Thoracic aorta (tissue), 2 donors: ENCODE measurements around the gene FN1. TPM values are rescaled to one million over a fixed set of nuclear protein-coding genes. Genes with fewer than 3 reads are reported as not detected.
A peak's percentile ranks its signal among the peaks of the same experiment; 100 is the strongest.

Experiments
- ATAC-seq: fragments of 150-250 bp; one replicate; pipeline ENCODE4 v1.8.0; 2017; ENCODE audit warnings: low read depth; ENCODE audit not compliant: insufficient number of reproducible peaks, low FRiP score
- DNase-seq: peaks from one replicate; pipeline ENCODE4 v3.0.0-alpha.2; 2020; ENCODE audit warnings: low spot score
- H3K27ac ChIP-seq, 2 donors: fragments of 200-600 bp; sonication (generic); 1 replicate in 1 of 2; 2 replicates in 1 of 2; pipeline ENCODE4 v1.5.1; 2016; ENCODE audit warnings: mild to moderate bottlenecking in 2 of 2, moderate library complexity in 2 of 2
- H3K27me3 ChIP-seq: fragments of 200-600 bp; sonication (generic); replicated peaks from 2 replicates; pipeline ENCODE4 v1.6.0; 2016; ENCODE audit warnings: mild to moderate bottlenecking; ENCODE audit not compliant: insufficient read depth
- H3K36me3 ChIP-seq: fragments of 200-600 bp; sonication (generic); one replicate; pipeline ENCODE4 v1.5.1; 2016
- H3K4me1 ChIP-seq, 2 donors: fragments of 200-600 bp; sonication (generic); 1 replicate in 1 of 2; 2 replicates in 1 of 2; pipeline versions ENCODE4 v1.5.1 to v1.6.0; 2016; ENCODE audit warnings: low read depth in 2 of 2, mild to moderate bottlenecking in 1 of 2; ENCODE audit not compliant: control insufficient read depth in 1 of 2
- H3K4me3 ChIP-seq: fragments of 200-600 bp; sonication (generic); 2 replicates; pipeline ENCODE4 v1.5.1; 2016; ENCODE audit warnings: mild to moderate bottlenecking
- H3K9me3 ChIP-seq: fragments of 200-600 bp; sonication (generic); 2 replicates; pipeline ENCODE4 v1.5.1; 2016
- total RNA-seq, 2 donors: library from RNA; depleted of rRNA; stranded (reverse); fragments of >200 nt; gene quantifications; one replicate each; pipeline versions ENCODE4 v1.1.0 to v1.2.3, GENCODE V29; 2016
- TF ChIP-seq, protein P1 (sequence below): fragments of 200-600 bp; sonication (generic); IDR thresholded peaks from one replicate; pipeline ENCODE4 v1.5.1; 2019; ENCODE audit warnings: antibody characterized with exemption

The FN1 gene
- total RNA-seq, 2 donors from 2014 or later, result 6,415 to 8,882 TPM

DNA sequence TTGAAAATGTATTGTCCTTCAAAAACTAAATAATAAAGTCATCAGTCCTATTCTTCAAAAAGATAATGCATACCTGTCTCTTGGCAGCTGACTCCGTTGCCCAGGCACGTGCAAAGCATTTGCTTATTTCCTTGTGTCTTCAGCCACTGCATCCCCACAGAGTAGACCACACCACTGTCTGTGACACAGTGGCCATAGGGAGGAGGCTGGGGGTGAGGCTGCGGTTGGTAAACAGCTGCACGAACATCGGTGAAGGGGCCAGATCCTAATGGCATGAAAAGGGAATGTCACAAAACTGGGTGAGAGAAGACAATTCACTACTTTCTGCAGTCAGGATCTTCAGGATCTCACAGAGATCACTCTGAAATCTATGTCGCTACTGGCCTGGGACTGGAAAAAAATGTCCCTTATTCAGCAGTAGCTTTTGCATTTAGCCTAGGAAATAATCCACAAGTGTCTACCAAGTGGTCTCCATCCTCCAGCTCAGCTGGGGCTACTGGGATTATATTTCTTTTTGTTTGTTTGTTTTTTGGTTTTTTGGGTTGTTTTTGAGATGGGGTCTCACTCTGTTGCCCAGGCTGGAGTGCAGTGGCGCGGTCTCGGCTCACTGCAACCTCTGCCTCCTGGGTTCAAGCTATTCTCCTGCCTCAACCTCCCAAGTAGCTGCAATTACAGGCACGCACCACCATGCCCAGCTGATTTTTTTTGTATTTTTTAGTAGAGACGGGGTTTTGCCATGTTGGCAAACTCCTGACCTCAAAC is 10.7 kb downstream of the FN1 start:
- Histone ChIP-seq H3K4me3 (no peak overlapping the region), H3K36me3 (peaks cover 60% of the 10 kb centered on the region), H3K27ac (no peak overlapping the region), H3K9me3 (no peaks in the 10 kb centered on the region), H3K4me1 (peaks cover 30 to 73% of the 10 kb centered on the region in 2 donors), H3K27me3 (no peaks in the 10 kb centered on the region)
- no peak for ATAC-seq
- TF ChIP-seq, protein P1, sequence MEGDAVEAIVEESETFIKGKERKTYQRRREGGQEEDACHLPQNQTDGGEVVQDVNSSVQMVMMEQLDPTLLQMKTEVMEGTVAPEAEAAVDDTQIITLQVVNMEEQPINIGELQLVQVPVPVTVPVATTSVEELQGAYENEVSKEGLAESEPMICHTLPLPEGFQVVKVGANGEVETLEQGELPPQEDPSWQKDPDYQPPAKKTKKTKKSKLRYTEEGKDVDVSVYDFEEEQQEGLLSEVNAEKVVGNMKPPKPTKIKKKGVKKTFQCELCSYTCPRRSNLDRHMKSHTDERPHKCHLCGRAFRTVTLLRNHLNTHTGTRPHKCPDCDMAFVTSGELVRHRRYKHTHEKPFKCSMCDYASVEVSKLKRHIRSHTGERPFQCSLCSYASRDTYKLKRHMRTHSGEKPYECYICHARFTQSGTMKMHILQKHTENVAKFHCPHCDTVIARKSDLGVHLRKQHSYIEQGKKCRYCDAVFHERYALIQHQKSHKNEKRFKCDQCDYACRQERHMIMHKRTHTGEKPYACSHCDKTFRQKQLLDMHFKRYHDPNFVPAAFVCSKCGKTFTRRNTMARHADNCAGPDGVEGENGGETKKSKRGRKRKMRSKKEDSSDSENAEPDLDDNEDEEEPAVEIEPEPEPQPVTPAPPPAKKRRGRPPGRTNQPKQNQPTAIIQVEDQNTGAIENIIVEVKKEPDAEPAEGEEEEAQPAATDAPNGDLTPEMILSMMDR, result no peak
- no peak for DNase-seq

DNA sequence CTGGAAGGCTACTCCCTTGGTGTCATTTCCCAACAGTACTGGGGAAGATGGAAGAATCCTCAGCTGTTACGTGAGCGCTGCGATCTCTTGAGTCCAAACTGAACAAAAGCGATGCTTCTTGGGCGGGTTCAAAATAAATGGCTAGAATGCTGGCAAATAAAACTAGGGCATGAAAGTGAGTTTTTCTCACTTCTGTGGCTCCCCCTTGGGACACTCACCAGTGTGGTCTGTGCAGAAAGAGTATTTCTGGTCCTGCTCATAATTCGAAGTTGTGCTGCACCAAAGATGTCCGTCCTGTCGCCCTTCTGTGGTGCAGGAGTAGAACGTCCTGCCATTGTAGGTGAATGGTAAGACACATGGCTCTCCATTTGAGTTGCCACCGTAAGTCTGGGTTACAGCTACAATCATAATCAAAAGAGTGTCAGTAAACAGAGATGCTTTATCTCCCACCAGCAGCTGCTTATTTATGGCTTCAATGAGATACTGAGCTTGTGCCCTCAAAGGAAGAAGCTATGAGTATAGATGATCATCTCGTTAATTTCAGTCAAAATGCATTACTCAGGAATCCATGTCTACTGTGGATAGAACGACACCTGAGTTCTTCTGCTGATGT is 11.8 kb downstream of the FN1 start:
- no peak for ATAC-seq
- peak overlapping the region; percentile 19 to 46 for H3K27ac ChIP-seq

DNA sequence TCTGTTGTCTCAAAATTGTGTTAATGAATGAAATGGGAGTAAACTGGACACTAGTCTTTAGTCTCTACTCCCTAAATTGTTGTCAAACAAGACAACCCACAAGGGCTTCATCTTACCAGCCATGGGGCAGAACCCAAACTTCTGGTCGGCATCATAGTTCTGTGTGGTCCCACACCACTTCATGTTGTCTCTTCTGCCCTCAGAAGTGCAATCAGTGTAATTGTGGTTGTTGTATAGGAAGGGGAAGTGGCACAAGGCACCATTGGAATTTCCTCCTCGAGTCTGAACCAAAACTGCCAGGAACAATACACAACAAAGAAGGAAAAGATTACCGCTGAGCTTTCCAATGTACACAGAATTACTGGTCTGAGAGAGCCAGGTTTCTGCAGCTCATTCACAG is 12.6 kb downstream of the FN1 start:
- DNase-seq (no peak), ATAC-seq (no peak)
- H3K27me3 ChIP-seq, result no peaks in the 10 kb centered on the region
- H3K4me3 ChIP-seq, result no peak overlapping the region
- no peaks in the 10 kb centered on the region for H3K9me3 ChIP-seq
- peaks cover 68% of the 10 kb centered on the region for H3K36me3 ChIP-seq
- TF ChIP-seq, protein P1, result no peak
- H3K27ac ChIP-seq, result peak overlapping the region; percentile 46 to 51
- H3K4me1 ChIP-seq, result peaks cover 33 to 71% of the 10 kb centered on the region in 2 donors

More for the DNA sequence above, 11.8 kb downstream of the FN1 start:
- H3K9me3 ChIP-seq, result no peaks in the 10 kb centered on the region
- H3K4me3 ChIP-seq, result peak overlapping the region; percentile 3
- peaks cover 30 to 70% of the 10 kb centered on the region in 2 donors for H3K4me1 ChIP-seq
- no peaks in the 10 kb centered on the region for H3K27me3 ChIP-seq
- peaks cover 64% of the 10 kb centered on the region for H3K36me3 ChIP-seq
- no peak for DNase-seq
- TF ChIP-seq, protein P1, result no peak

DNA sequence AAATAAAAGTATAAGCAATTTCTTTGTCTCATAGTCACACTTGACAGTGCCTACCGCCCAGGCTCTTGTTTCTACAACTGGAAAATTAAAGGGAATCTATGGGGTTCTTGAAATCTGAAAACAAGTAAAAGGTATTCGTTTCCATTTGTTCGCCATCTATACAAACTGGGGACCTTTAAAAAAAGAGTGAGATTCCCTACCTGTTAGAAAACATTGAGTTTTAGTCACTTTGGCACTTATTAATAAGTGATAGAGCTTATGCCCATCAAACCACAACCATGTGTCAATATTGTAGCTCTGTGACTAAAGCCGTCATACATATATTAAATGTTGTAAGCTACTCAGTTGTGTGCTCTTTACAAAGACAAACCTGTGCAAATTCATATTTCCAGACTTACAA is 13.2 kb downstream of the FN1 start:
- Histone ChIP-seq H3K27ac (peak overlapping the region in 1 of 2 donors; percentile 19), H3K9me3 (no peaks in the 10 kb centered on the region), H3K27me3 (no peaks in the 10 kb centered on the region), H3K4me1 (peaks cover 36 to 73% of the 10 kb centered on the region in 2 donors), H3K36me3 (peaks cover 68% of the 10 kb centered on the region), H3K4me3 (no peak overlapping the region)
- DNase-seq, result no peak
- TF ChIP-seq, protein P1, result no peak
- no peak for ATAC-seq

DNA sequence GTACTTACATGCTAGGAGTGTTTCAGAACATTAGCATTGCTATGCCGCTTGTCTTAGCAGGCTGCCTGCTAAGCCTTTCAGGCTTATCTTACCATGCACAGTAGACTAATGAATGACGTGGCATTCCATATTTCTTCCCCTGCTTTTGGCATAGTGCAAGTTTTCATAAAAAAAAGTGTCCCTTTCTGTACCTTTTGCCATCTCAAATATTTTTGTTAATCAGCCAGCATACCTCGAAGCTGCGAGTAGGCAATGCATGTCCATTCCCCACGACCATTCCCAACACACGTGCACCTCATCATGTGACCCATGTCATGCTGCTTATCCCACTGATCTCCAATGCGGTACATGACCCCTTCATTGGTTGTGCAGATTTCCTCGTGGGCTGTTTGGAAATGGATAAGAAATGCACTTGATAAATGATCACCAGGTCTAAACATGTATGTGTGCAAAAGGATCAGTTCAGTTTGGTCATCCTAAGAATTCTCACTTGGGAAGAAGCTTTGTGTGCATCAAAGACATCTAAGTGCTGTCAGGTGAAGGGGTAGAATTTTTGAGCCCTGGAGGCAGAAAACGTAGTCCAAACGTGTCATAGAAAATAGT is 13.9 kb downstream of the FN1 start:
- Histone ChIP-seq H3K27me3 (no peaks in the 10 kb centered on the region), H3K27ac (peak overlapping the region; percentile 15 to 41), H3K36me3 (peaks cover 68% of the 10 kb centered on the region), H3K4me3 (no peak overlapping the region), H3K4me1 (peaks cover 37 to 80% of the 10 kb centered on the region in 2 donors), H3K9me3 (no peaks in the 10 kb centered on the region)
- TF ChIP-seq, protein P1, result no peak
- no peak for DNase-seq
- ATAC-seq, result no peak
